Thyroid gland (tissue), 4 donors: ENCODE results near the gene SCIN. TPM values are rescaled to one million over a fixed set of nuclear protein-coding genes. Genes with fewer than 3 reads are reported as not detected.
A peak's percentile ranks its signal among the peaks of the same experiment; 100 is the strongest.
"Not testable (repeated sequence)": the region's sequence is repeated elsewhere in the genome, so short reads cannot be mapped to it uniquely, and the experiment has no call there.

Experiments used
- DNase-seq, 2 donors: peaks; one replicate each; pipeline ENCODE4 v3.0.0-alpha.2; 2019
- H3K27ac ChIP-seq, 3 donors: fragments of 200-600 bp; sonication (generic); 1 replicate in 2 of 3; 2 replicates in 1 of 3; pipeline ENCODE4 v1.5.1; 2016 to 2019; ENCODE audit warnings: mild to moderate bottlenecking in 1 of 3, moderate library complexity in 1 of 3
- H3K27me3 ChIP-seq: fragments of 200-600 bp; sonication (generic); one replicate; pipeline ENCODE4 v1.5.1; 2019
- H3K36me3 ChIP-seq, 2 donors: fragments of 200-600 bp; sonication (generic); one replicate each; pipeline ENCODE4 v1.5.1; 2016 to 2019
- H3K4me1 ChIP-seq, 2 donors: fragments of 200-600 bp; sonication (generic); one replicate each; pipeline ENCODE4 v1.5.1; 2017 to 2019
- H3K4me3 ChIP-seq, 3 donors: fragments of 200-600 bp; sonication (generic); replicated peaks in 1 of 3; 1 replicate in 2 of 3; 2 replicates in 1 of 3; pipeline ENCODE4 v1.5.1; 2016; ENCODE audit warnings: mild to moderate bottlenecking in 1 of 3
- H3K9me3 ChIP-seq: fragments of 200-600 bp; sonication (generic); one replicate; pipeline ENCODE4 v1.5.1; 2017
- CTCF ChIP-seq, 6 experiments: fragments of 200-600 bp in 3 of 6; fragments of 450-650 bp in 3 of 6; sonication (generic) in 3 of 6; IDR thresholded peaks; one replicate each; pipeline ENCODE4 v1.5.1; 2016 to 2019; ENCODE audit warnings: antibody characterized with exemption in 6 of 6, mild to moderate bottlenecking in 2 of 6, inconsistent platforms in 1 of 6, moderate library complexity in 1 of 6
- POLR2A ChIP-seq, 2 donors: fragments of 450-650 bp; IDR thresholded peaks; one replicate each; pipeline ENCODE4 v1.6.1; 2017; ENCODE audit warnings: antibody characterized with exemption in 2 of 2, mild to moderate bottlenecking in 2 of 2, moderate library complexity in 1 of 2
- WGBS, 2 donors: methylation state at CpG; one replicate each; pipeline ENCODE4 v1.1.5; 2017; 5-methylcytosine and 5-hydroxymethylcytosine counted together
- intact Hi-C: fragments of 100-400 bp; cut with DNase I; formaldehyde crosslinking; loops from one replicate; pipeline ENCODE4 v1.15.1; 2023
- total RNA-seq, 4 donors: library from RNA; depleted of rRNA; stranded (reverse); fragments of >200 nt; gene quantifications; one replicate each; pipeline ENCODE4 v1.2.3, GENCODE V29; 2016

The SCIN gene
- total RNA-seq, 4 donors from 2014 or later: 0.67 to 8.4 (median 3.5) TPM

- intact Hi-C loops: no loop called here
- Histone ChIP-seq H3K4me1 (peaks cover 0 to 2% of the 10 kb centered on the region in 2 donors), H3K9me3 (no peaks in the 10 kb centered on the region), H3K36me3 (no peaks in the 10 kb centered on the region), H3K27me3 (no peaks in the 10 kb centered on the region), H3K4me3 (no peak overlapping the region), H3K27ac (no peak overlapping the region)
- 82 to 83% methylated on average over 7 of the region's 7 CpGs for WGBS, 2 donors
- no peak for DNase-seq
- TF ChIP-seq CTCF (IDR thresholded peaks at IDR 0.05) (no peak), POLR2A (IDR thresholded peaks at IDR 0.05) (no peak)
These were observed 70.0 kb downstream of the SCIN start for GRCh38 chr7:12640299-12641096.

GRCh38 chr7:12641196-12641595, 70.7 kb downstream of the SCIN start:
- 58 to 64% methylated on average over 2 of the region's 3 CpGs for WGBS, 2 donors
- H3K4me3 ChIP-seq: no peak overlapping the region
- DNase-seq: peak; percentile 19 to 61
- H3K4me1 ChIP-seq: peaks cover 0 to 2% of the 10 kb centered on the region in 2 donors
- intact Hi-C loops: no loop called here
- TF ChIP-seq CTCF (IDR thresholded peaks at IDR 0.05) (no peak), POLR2A (IDR thresholded peaks at IDR 0.05) (no peak)
- H3K9me3 ChIP-seq: no peaks in the 10 kb centered on the region
- H3K36me3 ChIP-seq: no peaks in the 10 kb centered on the region
- H3K27me3 ChIP-seq: no peaks in the 10 kb centered on the region
- no peak overlapping the region for H3K27ac ChIP-seq

- intact Hi-C loops: no loop called here
- no peaks in the 10 kb centered on the region for H3K36me3 ChIP-seq
- H3K4me3 ChIP-seq: no peak overlapping the region
- 94% methylated on average over 5 of the region's 5 CpGs for WGBS, 2 donors
- peaks cover 0 to 2% of the 10 kb centered on the region in 2 donors for H3K4me1 ChIP-seq
- no peak overlapping the region for H3K27ac ChIP-seq
- no peak for DNase-seq
- H3K9me3 ChIP-seq: no peaks in the 10 kb centered on the region
- no peaks in the 10 kb centered on the region for H3K27me3 ChIP-seq
- TF ChIP-seq CTCF (IDR thresholded peaks at IDR 0.05) (no peak), POLR2A (IDR thresholded peaks at IDR 0.05) (no peak)
These were observed 72.0 kb downstream of the SCIN start for GRCh38 chr7:12642508-12642907.

- H3K27ac ChIP-seq: no peak overlapping the region
- TF ChIP-seq POLR2A (IDR thresholded peaks at IDR 0.05) (no peak), CTCF (IDR thresholded peaks at IDR 0.05) (no peak)
- intact Hi-C loops: no loop called here
- H3K27me3 ChIP-seq: no peaks in the 10 kb centered on the region
- H3K36me3 ChIP-seq: no peaks in the 10 kb centered on the region
- DNase-seq: no peak
- peaks cover 0 to 2% of the 10 kb centered on the region in 2 donors for H3K4me1 ChIP-seq
- H3K4me3 ChIP-seq: no peak overlapping the region
- WGBS, 2 donors: 82 to 88% methylated on average over 3 of the region's 3 CpGs
- H3K9me3 ChIP-seq: no peaks in the 10 kb centered on the region
These were observed 72.6 kb downstream of the SCIN start for GRCh38 chr7:12643001-12643643.

- intact Hi-C loops: no loop called here
- TF ChIP-seq CTCF (IDR thresholded peaks at IDR 0.05) (no peak), POLR2A (IDR thresholded peaks at IDR 0.05) (no peak)
- Histone ChIP-seq H3K4me3 (no peak overlapping the region), H3K27ac (no peak overlapping the region), H3K4me1 (peaks cover 0 to 2% of the 10 kb centered on the region in 2 donors), H3K27me3 (no peaks in the 10 kb centered on the region), H3K36me3 (no peaks in the 10 kb centered on the region), H3K9me3 (no peaks in the 10 kb centered on the region)
- DNase-seq: peak; percentile 48 to 73
- whole genome bisulfite sequencing, 2 donors: 67 to 76% methylated on average over 5 of the region's 5 CpGs
These were observed 73.1 kb downstream of the SCIN start for GRCh38 chr7:12643644-12644043.

- H3K27me3 ChIP-seq, H3K4me3 ChIP-seq, H3K36me3 ChIP-seq, DNase-seq, H3K4me1 ChIP-seq, H3K9me3 ChIP-seq, intact Hi-C loops, H3K27ac ChIP-seq: not testable (repeated sequence)
- 78 to 88% methylated on average over 6 of the region's 6 CpGs for WGBS, 2 donors
These were observed 74.7 kb downstream of the SCIN start for GRCh38 chr7:12645212-12645611.
